Measurements from ENCODE around the gene ENTPD3. TPM values are rescaled to one million over a fixed set of nuclear protein-coding genes. Genes with fewer than 3 reads are reported as not detected.

The ENTPD3 gene
- total and polyA plus RNA-seq, 12 donors, result 0.15 to 0.77 (median 0.40) TPM; not detected in 1

Other genes with a start within 250 kb of the ENTPD3 start
- gene EIF1B, start 77.5 kb upstream of the ENTPD3 start, total RNA-seq, result 100 to 1,000 TPM; 203 to 381 (median 303) TPM
- 100 to 1,000 TPM; 111 to 202 TPM for gene EIF1B, start 77.5 kb upstream of the ENTPD3 start, polyA plus RNA-seq
- gene RPL14, start 70.2 kb downstream of the ENTPD3 start, total RNA-seq, result 1,000 to 10,000 TPM in 5 of 10 donors, 100 to 1,000 TPM in 5; 882 to 1,323 (median 991) TPM
- gene RPL14, start 70.2 kb downstream of the ENTPD3 start, polyA plus RNA-seq, result 1,000 to 10,000 TPM; 1,415 to 1,433 TPM
- gene ZNF619, start 89.9 kb downstream of the ENTPD3 start, total RNA-seq, result 1 to 10 TPM; 3.0 to 6.1 (median 5.0) TPM
- 1 to 10 TPM; 1.0 to 1.7 TPM for gene ZNF619, start 89.9 kb downstream of the ENTPD3 start, polyA plus RNA-seq
- 1 to 10 TPM; 1.3 to 3.6 (median 2.7) TPM for gene ZNF620, start 118.9 kb downstream of the ENTPD3 start, total RNA-seq
- 1 to 10 TPM; 1.4 to 1.9 TPM for gene ZNF620, start 118.9 kb downstream of the ENTPD3 start, polyA plus RNA-seq
- gene ZNF621, start 137.8 kb downstream of the ENTPD3 start, total RNA-seq, result 10 to 100 TPM in 6 of 10 donors, 1 to 10 TPM in 4; 8.9 to 14.6 (median 10.5) TPM
- 10 to 100 TPM in 1 of 2 donors, 1 to 10 TPM in 1; 5.5 to 13.7 TPM for gene ZNF621, start 137.8 kb downstream of the ENTPD3 start, polyA plus RNA-seq